ENCODE results near the gene GABRG1. TPM values are rescaled to one million over a fixed set of nuclear protein-coding genes. Genes with fewer than 3 reads are reported as not detected.

GABRG1 gene
- total RNA-seq, 1 donor from 2014 or later = not detected

GRCh38 chr4:46081248-46081647, 42.6 kb downstream of the GABRG1 start:
- DNase-seq (ENCODE audit: extremely low spot score, unreplicated experiment) = no peak
- Mint-ChIP-seq H3K36me3 (ENCODE audit: unreplicated experiment) (no peaks in the 10 kb centered on the region), H3K4me1 (ENCODE audit: unreplicated experiment) (no peaks in the 10 kb centered on the region), H3K27ac (ENCODE audit: unreplicated experiment) (no peak overlapping the region), H3K9me3 (ENCODE audit: unreplicated experiment) (no peaks in the 10 kb centered on the region), H3K27me3 (ENCODE audit: unreplicated experiment) (no peaks in the 10 kb centered on the region), H3K4me3 (ENCODE audit: unreplicated experiment) (no peak overlapping the region)
- no peak for TF ChIP-seq CTCF (IDR thresholded peaks at IDR 0.05)

DNA sequence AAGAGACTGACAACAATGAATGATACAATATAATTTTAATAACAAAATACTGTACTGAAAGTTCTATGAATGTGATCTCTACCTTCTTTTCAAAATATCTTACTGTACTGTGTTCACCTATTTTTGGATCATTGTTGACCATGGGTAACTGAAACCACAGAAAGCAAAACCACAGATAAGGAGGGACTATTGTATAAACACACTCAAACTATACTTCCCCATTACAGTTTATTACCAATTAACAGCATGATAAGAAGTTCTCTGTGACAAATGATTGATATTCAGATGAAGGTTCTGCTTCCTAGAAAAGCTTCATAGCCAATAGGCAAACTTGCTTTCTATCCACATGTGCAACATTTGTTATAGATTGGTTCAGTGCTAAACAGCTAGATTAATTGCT, 50.1 kb downstream of the GABRG1 start:
- Mint-ChIP-seq H3K27ac (ENCODE audit: unreplicated experiment) (no peak overlapping the region), H3K36me3 (ENCODE audit: unreplicated experiment) (no peaks in the 10 kb centered on the region), H3K4me3 (ENCODE audit: unreplicated experiment) (no peak overlapping the region), H3K27me3 (ENCODE audit: unreplicated experiment) (no peaks in the 10 kb centered on the region), H3K9me3 (ENCODE audit: unreplicated experiment) (no peaks in the 10 kb centered on the region), H3K4me1 (ENCODE audit: unreplicated experiment) (no peaks in the 10 kb centered on the region)
- no peak for DNase-seq (ENCODE audit: extremely low spot score, unreplicated experiment)
- no peak for TF ChIP-seq CTCF (IDR thresholded peaks at IDR 0.05)

DNA sequence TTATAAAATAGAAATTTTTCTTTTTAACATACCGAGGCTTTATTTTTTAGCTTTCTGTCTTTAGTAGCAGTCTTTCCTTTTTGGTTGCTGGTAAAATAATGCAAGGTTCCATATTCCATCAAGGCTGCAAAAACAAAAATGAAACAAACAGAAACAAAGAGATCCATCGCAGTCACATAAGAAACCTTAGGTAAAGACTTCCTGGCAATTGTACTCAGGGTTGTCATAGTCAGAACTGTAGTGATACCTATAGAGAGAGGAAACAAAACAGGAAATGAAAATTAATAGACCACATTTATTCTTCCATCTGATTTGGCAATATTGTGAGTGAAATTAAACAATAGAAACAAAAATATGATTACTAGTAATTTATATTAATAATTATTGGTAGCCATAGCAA, 72.5 kb downstream of the GABRG1 start:
- no peaks in the 10 kb centered on the region for H3K4me1 Mint-ChIP-seq (ENCODE audit: unreplicated experiment)
- no peaks in the 10 kb centered on the region for H3K27me3 Mint-ChIP-seq (ENCODE audit: unreplicated experiment)
- no peak overlapping the region for H3K4me3 Mint-ChIP-seq (ENCODE audit: unreplicated experiment)
- no peak for DNase-seq (ENCODE audit: extremely low spot score, unreplicated experiment)
- no peaks in the 10 kb centered on the region for H3K36me3 Mint-ChIP-seq (ENCODE audit: unreplicated experiment)
- no peak overlapping the region for H3K27ac Mint-ChIP-seq (ENCODE audit: unreplicated experiment)
- no peaks in the 10 kb centered on the region for H3K9me3 Mint-ChIP-seq (ENCODE audit: unreplicated experiment)
- TF ChIP-seq CTCF (IDR thresholded peaks at IDR 0.05) = no peak

GRCh38 chr4:46032056-46032455, 91.8 kb downstream of the GABRG1 start:
- no peak overlapping the region for H3K27ac Mint-ChIP-seq (ENCODE audit: unreplicated experiment)
- DNase-seq (ENCODE audit: extremely low spot score, unreplicated experiment) = no peak
- H3K4me3 Mint-ChIP-seq (ENCODE audit: unreplicated experiment) = no peak overlapping the region
- peaks cover 20% of the 10 kb centered on the region for H3K9me3 Mint-ChIP-seq (ENCODE audit: unreplicated experiment)
- no peaks in the 10 kb centered on the region for H3K4me1 Mint-ChIP-seq (ENCODE audit: unreplicated experiment)
- TF ChIP-seq CTCF (IDR thresholded peaks at IDR 0.05) = no peak
- H3K27me3 Mint-ChIP-seq (ENCODE audit: unreplicated experiment) = no peaks in the 10 kb centered on the region
- no peaks in the 10 kb centered on the region for H3K36me3 Mint-ChIP-seq (ENCODE audit: unreplicated experiment)

- TF ChIP-seq CTCF (IDR thresholded peaks at IDR 0.05) = no peak
- Mint-ChIP-seq H3K27me3 (ENCODE audit: unreplicated experiment) (no peaks in the 10 kb centered on the region), H3K4me1 (ENCODE audit: unreplicated experiment) (no peaks in the 10 kb centered on the region), H3K27ac (ENCODE audit: unreplicated experiment) (no peak overlapping the region), H3K36me3 (ENCODE audit: unreplicated experiment) (no peaks in the 10 kb centered on the region), H3K4me3 (ENCODE audit: unreplicated experiment) (no peak overlapping the region), H3K9me3 (ENCODE audit: unreplicated experiment) (peaks cover 12% of the 10 kb centered on the region)
- no peak for DNase-seq (ENCODE audit: extremely low spot score, unreplicated experiment)
These were observed 107.5 kb downstream of the GABRG1 start for GRCh38 chr4:46016306-46016705.
